Thyroid gland (tissue), 4 donors: ENCODE data around the gene TRIM43. TPM values are rescaled to one million over a fixed set of nuclear protein-coding genes. Genes with fewer than 3 reads are reported as not detected.
"Not testable (repeated sequence)": the region's sequence is repeated elsewhere in the genome, so short reads cannot be mapped to it uniquely, and the experiment has no call there.

Experiments used
- DNase-seq, 2 donors: peaks; one replicate each; pipeline ENCODE4 v3.0.0-alpha.2; 2019
- H3K27ac ChIP-seq, 3 donors: fragments of 200-600 bp; sonication (generic); 1 replicate in 2 of 3; 2 replicates in 1 of 3; pipeline ENCODE4 v1.5.1; 2016 to 2019; ENCODE audit warnings: mild to moderate bottlenecking in 1 of 3, moderate library complexity in 1 of 3
- H3K27me3 ChIP-seq: fragments of 200-600 bp; sonication (generic); one replicate; pipeline ENCODE4 v1.5.1; 2019
- H3K36me3 ChIP-seq, 2 donors: fragments of 200-600 bp; sonication (generic); one replicate each; pipeline ENCODE4 v1.5.1; 2016 to 2019
- H3K4me1 ChIP-seq, 2 donors: fragments of 200-600 bp; sonication (generic); one replicate each; pipeline ENCODE4 v1.5.1; 2017 to 2019
- H3K4me3 ChIP-seq, 3 donors: fragments of 200-600 bp; sonication (generic); replicated peaks in 1 of 3; 1 replicate in 2 of 3; 2 replicates in 1 of 3; pipeline ENCODE4 v1.5.1; 2016; ENCODE audit warnings: mild to moderate bottlenecking in 1 of 3
- H3K9me3 ChIP-seq: fragments of 200-600 bp; sonication (generic); one replicate; pipeline ENCODE4 v1.5.1; 2017
- WGBS, 2 donors: methylation state at CpG; one replicate each; pipeline ENCODE4 v1.1.5; 2017; 5-methylcytosine and 5-hydroxymethylcytosine counted together
- intact Hi-C: fragments of 100-400 bp; cut with DNase I; formaldehyde crosslinking; loops from one replicate; pipeline ENCODE4 v1.15.1; 2023
- total RNA-seq, 4 donors: library from RNA; depleted of rRNA; stranded (reverse); fragments of >200 nt; gene quantifications; one replicate each; pipeline ENCODE4 v1.2.3, GENCODE V29; 2016

The TRIM43 gene
- total RNA-seq, 4 donors from 2014 or later = not detected

DNA sequence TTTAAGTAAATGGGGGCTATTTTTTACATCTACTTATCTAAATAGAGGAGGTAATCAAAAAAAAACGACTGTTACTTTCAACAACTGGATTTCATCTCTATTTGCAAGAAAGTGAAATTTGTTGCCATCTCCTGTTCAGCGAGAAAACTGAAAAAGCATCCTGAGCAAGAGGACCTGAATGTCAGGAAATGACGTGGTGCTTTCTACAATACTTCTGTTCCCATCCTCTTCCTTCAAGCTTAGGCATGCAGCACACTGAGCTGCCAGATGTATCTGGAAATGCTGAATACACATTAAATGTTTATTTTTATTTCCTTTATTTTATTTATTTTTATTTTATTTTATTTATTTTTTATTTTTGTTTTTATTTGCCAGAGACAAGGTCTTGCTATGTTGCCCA, 21.2 kb downstream of the TRIM43 start:
- H3K9me3 ChIP-seq, H3K4me3 ChIP-seq, DNase-seq, H3K27me3 ChIP-seq, H3K36me3 ChIP-seq, intact Hi-C loops, H3K27ac ChIP-seq, H3K4me1 ChIP-seq: not testable (repeated sequence)
- WGBS, 2 donors = no CpG with 5 or more reads among the region's 3 CpGs

DNA sequence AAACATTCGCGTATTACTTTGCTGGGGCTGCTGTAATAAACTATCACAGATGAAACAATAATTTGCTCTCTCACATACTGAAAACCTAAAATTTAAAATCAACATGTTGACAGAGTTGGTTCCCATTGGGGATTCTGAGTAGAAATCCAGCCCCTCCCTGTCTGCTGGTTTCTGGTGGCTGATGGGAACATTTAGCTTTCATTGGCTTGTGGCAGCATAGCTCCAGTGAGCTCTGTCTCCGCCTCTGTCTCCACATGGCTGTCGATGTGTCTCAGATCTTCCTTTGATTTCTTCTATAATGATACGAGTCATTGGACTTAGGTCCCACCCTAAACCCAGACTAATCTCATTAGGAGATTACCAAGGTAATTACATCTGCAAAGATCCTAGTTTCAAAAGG, 30.9 kb downstream of the TRIM43 start:
- not testable (repeated sequence) for H3K27me3 ChIP-seq

DNA sequence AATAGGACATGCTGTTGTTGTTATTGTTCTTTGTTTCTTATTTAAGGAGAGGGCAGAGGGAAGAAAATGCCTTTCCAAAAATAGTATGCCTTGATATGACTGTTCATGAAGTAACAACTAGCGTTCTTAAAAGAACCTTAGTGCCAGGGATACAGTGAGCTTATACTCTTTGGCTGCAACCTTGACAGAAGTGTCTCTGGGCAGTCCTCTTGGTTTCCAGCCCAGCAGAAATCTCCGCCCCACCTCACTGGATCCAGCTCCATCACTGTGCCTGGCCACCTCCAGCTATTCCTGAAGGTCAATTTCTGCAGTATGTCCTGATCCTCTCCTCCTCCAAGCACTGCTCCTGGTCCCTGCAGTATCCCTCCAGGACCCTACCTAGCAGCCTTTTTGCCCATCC, 39.2 kb downstream of the TRIM43 start:
- H3K27me3 ChIP-seq, H3K36me3 ChIP-seq: not testable (repeated sequence)
- WGBS, 2 donors = no CpG with 5 or more reads among the region's 2 CpGs

More for the DNA sequence above, 30.9 kb downstream of the TRIM43 start:
- H3K4me3 ChIP-seq, H3K27ac ChIP-seq, H3K36me3 ChIP-seq, H3K9me3 ChIP-seq, intact Hi-C loops, DNase-seq, H3K4me1 ChIP-seq: not testable (repeated sequence)
- WGBS, 2 donors = no CpG with 5 or more reads among the region's 5 CpGs

DNA sequence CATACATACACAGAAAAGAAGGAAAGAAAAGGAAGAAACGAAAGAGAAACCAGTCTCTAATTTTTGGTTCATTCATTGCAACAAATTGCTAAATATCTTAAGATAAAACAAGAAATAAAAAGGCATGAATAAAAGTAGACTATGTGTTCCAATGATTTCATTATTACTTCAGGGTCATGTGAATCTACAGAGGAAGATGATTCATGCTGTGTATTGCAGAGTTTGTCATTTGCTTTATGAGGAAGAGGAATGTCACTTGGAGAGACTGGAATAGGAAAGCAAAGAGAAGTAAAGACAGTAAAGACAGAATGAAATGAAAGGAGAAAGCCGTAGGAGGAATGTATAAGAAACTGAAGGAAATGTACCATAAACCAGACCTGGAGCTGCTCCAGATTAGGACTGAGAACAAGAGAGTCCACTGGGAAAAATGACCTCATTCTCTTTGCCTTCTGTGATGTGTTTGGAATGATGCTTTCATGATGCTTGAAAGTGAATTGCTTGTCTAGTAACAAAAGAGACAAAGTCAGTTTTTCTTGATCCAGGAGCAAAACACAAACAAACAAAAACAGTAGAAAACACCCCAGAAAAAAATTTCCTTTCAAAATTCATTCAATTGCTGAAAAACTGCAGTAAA, 41.9 kb downstream of the TRIM43 start:
- DNase-seq, H3K4me3 ChIP-seq, H3K9me3 ChIP-seq, H3K4me1 ChIP-seq, intact Hi-C loops, H3K27me3 ChIP-seq, H3K27ac ChIP-seq, H3K36me3 ChIP-seq: not testable (repeated sequence)
- WGBS, 2 donors = no CpG with 5 or more reads among the region's 2 CpGs

More for the DNA sequence above, 39.2 kb downstream of the TRIM43 start:
- H3K4me3 ChIP-seq, H3K4me1 ChIP-seq, DNase-seq, H3K9me3 ChIP-seq, H3K27ac ChIP-seq, intact Hi-C loops: not testable (repeated sequence)

DNA sequence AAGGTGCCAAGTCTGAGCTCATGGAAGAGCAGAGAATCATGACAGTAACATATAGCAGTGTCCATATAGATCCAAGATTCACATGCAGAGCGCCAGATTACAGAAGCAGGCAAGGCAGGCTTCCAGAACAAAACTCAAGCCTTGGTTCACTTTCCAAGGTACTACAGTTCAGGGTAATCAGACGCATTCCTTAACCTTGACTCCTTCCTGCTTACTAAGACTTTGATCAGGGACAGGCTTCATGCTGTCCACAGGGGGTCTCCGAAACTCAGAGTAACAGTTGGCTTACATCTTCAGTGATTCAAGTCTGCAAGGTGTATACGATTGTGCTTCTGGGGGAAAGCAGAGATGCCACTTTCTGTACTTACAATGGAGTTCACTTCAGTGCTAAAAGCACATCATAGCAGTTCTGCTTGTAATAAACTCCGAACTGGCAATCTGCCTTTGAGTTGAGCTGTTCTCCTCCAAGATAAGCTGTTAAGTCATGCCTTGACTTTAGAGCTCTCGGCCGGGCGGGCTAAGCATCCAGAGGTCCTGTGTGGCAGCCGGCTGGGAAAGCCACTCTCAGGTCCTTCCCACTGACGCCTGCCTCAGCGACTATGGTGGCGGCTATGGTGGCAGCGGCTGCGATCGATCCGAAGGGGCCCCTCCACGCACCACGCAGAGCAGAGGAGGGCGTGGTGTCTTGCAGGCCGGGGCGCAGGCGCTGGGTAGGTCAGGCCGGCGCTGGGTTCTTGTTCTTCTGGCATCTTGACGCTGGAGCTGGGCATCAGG, 48.9 kb downstream of the TRIM43 start:
- H3K36me3 ChIP-seq, H3K4me3 ChIP-seq, H3K4me1 ChIP-seq, intact Hi-C loops, H3K27me3 ChIP-seq, DNase-seq, H3K9me3 ChIP-seq: not testable (repeated sequence)
- H3K27ac ChIP-seq = peak overlapping the region in 1 of 3 donors; percentile 65
- 40 to 50% methylated on average over 2 of the region's 25 CpGs for WGBS, 2 donors

DNA sequence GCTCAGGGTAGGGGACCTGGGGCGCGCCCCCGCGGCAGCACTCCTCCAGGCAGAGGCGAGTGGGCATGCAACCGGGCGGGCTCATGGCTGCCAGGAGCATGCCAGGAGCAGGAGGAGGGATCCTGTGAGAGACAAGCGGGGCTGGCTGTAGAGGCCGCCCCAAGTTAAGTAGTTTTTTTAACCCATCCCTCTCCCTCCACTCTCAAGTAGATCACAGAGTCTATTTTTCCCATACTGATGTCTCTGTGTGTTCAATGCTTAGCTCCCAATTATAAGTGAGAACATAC, 49.4 kb downstream of the TRIM43 start:
- DNase-seq, H3K27me3 ChIP-seq, intact Hi-C loops, H3K36me3 ChIP-seq, H3K4me3 ChIP-seq, H3K4me1 ChIP-seq, H3K27ac ChIP-seq, H3K9me3 ChIP-seq: not testable (repeated sequence)
- WGBS, 2 donors = no CpG with 5 or more reads among the region's 9 CpGs

DNA sequence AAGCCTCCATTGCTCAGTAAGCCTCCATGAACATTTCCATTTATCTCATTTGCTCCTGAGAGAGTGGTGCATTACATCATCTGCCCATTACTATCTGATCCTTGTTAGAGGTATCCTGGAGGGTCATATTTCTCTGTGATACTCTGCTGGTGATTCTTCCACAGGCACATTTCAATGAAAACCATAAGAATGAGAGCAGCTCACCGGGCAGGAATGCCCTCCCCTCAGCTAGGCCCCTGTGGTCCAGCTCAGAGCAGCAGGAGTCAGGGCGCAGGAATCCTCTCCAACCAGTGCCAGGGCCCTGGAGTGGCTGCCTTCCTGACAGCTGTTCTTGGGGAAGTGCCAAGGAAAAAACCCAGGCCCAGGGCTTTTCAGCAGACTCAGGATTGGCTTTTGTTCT, 50.0 kb downstream of the TRIM43 start:
- H3K4me1 ChIP-seq, H3K27me3 ChIP-seq, H3K9me3 ChIP-seq, intact Hi-C loops, H3K4me3 ChIP-seq, H3K36me3 ChIP-seq: not testable (repeated sequence)
- peak in 1 of 2 donors; percentile 67 for DNase-seq
- no CpG with 5 or more reads among the region's 2 CpGs for WGBS, 2 donors
- H3K27ac ChIP-seq = peak overlapping the region; percentile 49 to 81 (median 80)

DNA sequence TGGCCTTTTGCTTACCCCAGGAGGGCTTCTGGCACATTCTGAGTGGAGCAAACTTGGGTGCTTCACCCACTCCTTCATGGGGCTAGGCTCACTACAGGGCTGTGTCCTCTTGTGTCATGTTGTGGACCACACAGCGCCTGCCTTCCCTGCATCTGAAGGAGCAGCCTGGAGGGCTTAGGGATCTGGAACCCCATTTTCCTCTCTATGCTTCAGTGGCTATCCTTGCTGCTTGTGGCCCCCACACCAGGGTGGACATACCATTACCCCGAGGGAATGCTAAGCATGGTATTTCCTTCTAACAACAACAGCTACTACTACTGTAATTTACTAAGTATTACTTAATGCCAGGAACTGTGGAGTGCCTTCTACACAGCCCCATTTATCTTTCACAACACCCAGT, 50.6 kb downstream of the TRIM43 start:
- H3K36me3 ChIP-seq, intact Hi-C loops, H3K4me1 ChIP-seq, H3K9me3 ChIP-seq, DNase-seq, H3K27me3 ChIP-seq, H3K4me3 ChIP-seq: not testable (repeated sequence)
- WGBS, 2 donors = no CpG with 5 or more reads among the region's 2 CpGs
- H3K27ac ChIP-seq = peak overlapping the region; percentile 73 to 76 (median 73)

DNA sequence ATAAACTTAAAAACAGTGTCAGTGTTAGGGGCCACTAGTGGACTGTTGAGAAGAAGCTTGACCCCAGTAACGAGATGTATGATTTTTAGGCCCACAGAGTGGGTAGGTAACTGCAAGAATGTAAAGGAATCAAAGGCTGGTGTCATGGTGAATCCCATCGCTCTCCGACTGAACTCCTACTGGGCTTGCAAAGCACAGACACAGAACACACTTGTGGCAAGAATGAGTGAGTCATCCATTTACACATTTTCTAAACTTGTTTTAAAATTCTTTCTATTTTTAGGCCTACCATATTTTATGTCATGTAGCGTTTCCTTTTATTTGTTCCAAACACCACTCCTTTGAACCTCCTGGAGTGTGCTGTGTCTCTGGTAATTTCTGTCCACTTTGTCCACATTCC, 51.1 kb downstream of the TRIM43 start:
- H3K9me3 ChIP-seq, H3K4me3 ChIP-seq, intact Hi-C loops, H3K36me3 ChIP-seq, H3K27me3 ChIP-seq, H3K4me1 ChIP-seq, H3K27ac ChIP-seq, DNase-seq: not testable (repeated sequence)
- 94 to 100% methylated on average over 1 of the region's 4 CpGs for WGBS, 2 donors

DNA sequence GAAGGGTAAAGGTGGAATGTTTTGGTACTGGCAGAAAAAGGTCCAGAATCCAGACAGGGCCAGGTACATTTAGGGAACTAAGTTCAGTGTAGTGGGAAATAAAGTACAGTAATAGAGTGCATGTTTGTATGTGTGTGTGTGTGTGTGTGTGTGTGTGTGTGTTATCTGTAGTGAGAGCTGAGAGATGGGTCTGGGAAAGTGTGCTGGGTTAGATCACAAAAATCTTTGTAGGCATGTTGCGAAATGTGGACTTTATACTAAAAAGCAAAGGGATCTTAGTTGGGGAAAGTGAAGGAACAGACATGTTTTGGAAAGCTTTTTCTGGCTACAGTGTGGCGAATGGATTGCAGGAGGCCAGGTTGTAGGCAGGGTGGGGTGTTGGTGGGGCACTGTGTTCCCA, 53.5 kb downstream of the TRIM43 start:
- H3K36me3 ChIP-seq, H3K4me3 ChIP-seq, H3K4me1 ChIP-seq, intact Hi-C loops, DNase-seq, H3K27me3 ChIP-seq, H3K9me3 ChIP-seq: not testable (repeated sequence)
- no CpG with 5 or more reads among the region's 2 CpGs for WGBS, 2 donors
- H3K27ac ChIP-seq = peak overlapping the region in 1 of 3 donors; percentile 56

DNA sequence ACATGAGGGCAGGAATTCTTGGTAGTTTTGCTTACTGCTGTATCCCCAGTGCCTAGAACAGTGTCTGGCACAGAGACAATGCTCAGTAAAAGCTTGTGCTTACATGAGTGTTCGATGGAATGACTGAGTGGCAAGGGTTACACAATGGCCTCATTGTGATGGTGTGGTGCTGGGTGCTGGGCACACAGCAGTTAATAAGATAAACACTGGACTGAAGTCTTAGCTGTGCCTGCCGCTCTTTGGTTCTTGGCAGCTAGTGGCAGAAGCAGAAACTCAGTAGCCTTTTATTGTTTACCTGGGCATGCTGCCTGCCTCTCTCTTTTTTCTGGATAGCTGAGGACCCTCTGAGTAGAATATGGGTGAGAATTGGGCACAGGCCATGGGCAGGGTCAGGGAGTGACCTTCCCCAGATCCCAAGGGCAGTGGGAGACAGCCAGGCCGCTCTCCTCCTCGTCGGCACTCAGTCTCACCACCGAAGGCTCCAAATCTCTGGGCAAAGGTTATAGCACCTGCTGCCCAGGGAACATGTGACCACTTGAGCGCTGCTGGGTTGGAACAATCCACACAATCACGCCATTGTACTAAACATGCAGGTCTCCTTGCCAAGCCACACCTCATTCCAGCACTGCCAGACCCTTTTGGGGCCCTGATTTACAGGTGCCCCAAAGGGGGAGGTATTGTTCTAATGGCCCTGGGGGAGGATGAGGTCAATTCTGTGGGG, 54.6 kb downstream of the TRIM43 start:
- H3K36me3 ChIP-seq, H3K4me3 ChIP-seq, H3K4me1 ChIP-seq, intact Hi-C loops, DNase-seq, H3K27me3 ChIP-seq, H3K9me3 ChIP-seq, H3K27ac ChIP-seq: not testable (repeated sequence)
- no CpG with 5 or more reads among the region's 8 CpGs for WGBS, 2 donors

DNA sequence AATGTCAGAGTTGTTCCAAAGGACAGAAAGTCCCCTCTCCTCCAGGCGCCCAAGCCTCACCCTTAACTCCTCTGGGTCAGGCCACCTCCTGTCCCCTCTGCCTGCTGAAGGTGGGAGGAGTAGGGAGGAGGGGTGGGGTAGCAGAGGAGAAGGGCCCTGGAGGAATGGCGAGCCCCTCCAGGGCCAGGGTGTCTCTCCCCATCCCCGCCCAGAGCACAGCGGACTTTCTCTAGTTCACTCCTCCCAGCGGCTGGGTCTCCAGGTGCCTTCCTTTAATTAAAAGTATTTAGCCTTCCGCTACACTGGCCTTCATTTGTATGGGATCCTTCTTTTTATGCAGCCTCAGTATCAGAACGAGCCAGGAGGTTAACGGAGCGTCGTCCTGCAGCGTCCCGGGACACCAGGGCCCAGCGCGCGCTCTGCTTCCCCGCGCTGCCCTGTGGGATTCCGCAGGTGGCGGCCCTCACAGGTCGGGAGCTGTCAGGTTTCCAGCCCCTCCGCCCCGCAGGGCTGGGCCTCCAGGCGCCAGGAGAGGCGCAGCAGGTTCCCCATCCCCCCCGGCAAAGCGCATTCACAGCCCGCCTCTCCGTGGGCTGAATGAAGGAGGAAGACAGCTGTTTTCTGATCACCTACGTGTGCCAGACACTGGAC, 57.2 kb downstream of the TRIM43 start:
- intact Hi-C loops = not testable (repeated sequence)

More for the DNA sequence above, 57.2 kb downstream of the TRIM43 start:
- WGBS, 2 donors = 74 to 78% methylated on average over 7 of the region's 29 CpGs
- not testable (repeated sequence) for H3K36me3 ChIP-seq, H3K9me3 ChIP-seq, H3K27me3 ChIP-seq, H3K4me3 ChIP-seq, H3K4me1 ChIP-seq, H3K27ac ChIP-seq, DNase-seq
